ENCODE measurements around the gene ICAM1. TPM values are rescaled to one million over a fixed set of nuclear protein-coding genes. Genes with fewer than 3 reads are reported as not detected.

Gene ICAM1
- polyA plus RNA-seq, 1 of the 3 experiments (the other 2 are of a cell fraction), result 14.5 TPM

DNA sequence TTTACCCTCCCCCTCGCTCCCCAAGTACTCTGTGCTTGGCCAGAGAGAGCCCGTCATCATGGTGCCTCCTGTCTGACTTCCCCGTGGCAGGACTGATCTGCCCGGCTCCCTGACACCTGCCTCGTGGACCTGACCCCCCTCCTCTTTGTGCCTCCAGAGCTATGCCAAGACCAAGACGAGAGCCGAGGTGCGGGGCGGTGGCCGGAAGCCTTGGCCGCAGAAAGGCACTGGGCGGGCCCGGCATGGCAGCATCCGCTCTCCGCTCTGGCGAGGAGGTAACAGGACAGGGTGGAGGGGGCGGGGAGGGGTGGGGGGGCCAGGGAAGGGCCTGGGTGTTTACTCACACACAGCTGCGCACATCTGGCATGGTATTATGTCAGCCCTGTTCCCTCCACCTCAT lies 14.4 kb upstream of the ICAM1 start:
- 97% methylated on average over 18 of the region's 18 CpGs for WGBS (ENCODE audit: low lambda C conversion rate)
- Histone ChIP-seq H3K4me3 (ENCODE audit: low read depth in 2 of 2, low read length in 1 of 2) (no peak overlapping the region), H3K79me2 (ENCODE audit: insufficient read depth) (peaks cover 21% of the 10 kb centered on the region), H3K9me3 (no peaks in the 10 kb centered on the region), H3F3A (replicated peaks; ENCODE audit: insufficient read depth) (peaks cover 10% of the 10 kb centered on the region), H2AFZ (ENCODE audit: low read depth) (no peak overlapping the region), H3K36me3 (replicated peaks in 1 of 2; ENCODE audit: control insufficient read depth in 1 of 2, insufficient read depth in 2 of 2, low read length in 1 of 2) (peaks cover 6 to 23% of the 10 kb centered on the region in 2 experiments), H3K4me1 (ENCODE audit: control insufficient read depth in 1 of 2, insufficient read depth in 2 of 2, low read depth in 1 of 2, low read length in 1 of 2) (peaks cover 0 to 5% of the 10 kb centered on the region in 2 experiments; a peak in 1 of 4 replicates), H3K9ac (no peak overlapping the region), H3K27me3 (ENCODE audit: insufficient read depth) (no peaks in the 10 kb centered on the region), H3K4me2 (no peak overlapping the region), H3K9me2 (no peaks in the 10 kb centered on the region), H3K27ac (ENCODE audit: low read depth in 2 of 2, low read length in 1 of 2) (no peak overlapping the region), H4K20me1 (ENCODE audit: insufficient read depth) (no peaks in the 10 kb centered on the region)
- no peak for DNase-seq
- CTCF ChIA-PET, result interaction anchor here (6.1 to 17.2 kb wide), 2 partner anchors 13 to 127 kb away, joined by 81 to 596 read pairs; partner anchors contain the start of genes ICAM1 and TYK2
- TF ChIP-seq, protein P1, sequence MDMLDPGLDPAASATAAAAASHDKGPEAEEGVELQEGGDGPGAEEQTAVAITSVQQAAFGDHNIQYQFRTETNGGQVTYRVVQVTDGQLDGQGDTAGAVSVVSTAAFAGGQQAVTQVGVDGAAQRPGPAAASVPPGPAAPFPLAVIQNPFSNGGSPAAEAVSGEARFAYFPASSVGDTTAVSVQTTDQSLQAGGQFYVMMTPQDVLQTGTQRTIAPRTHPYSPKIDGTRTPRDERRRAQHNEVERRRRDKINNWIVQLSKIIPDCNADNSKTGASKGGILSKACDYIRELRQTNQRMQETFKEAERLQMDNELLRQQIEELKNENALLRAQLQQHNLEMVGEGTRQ (IDR thresholded peaks at IDR 0.05; ENCODE audit: borderline replicate concordance, low read depth, low read length), result no peak
- TF ChIP-seq TCF12 (IDR thresholded peaks at IDR 0.05), result no peak
- no peak for TF ChIP-seq SMC3 (IDR thresholded peaks at IDR 0.05; ENCODE audit: low read depth, low read length)
- TF ChIP-seq RAD21 (IDR thresholded peaks at IDR 0.05; ENCODE audit: low read length), result no peak
- TF ChIP-seq ZBTB33 (IDR thresholded peaks at IDR 0.05; ENCODE audit: borderline replicate concordance, low read depth), result no peak
- TF ChIP-seq, protein P2, sequence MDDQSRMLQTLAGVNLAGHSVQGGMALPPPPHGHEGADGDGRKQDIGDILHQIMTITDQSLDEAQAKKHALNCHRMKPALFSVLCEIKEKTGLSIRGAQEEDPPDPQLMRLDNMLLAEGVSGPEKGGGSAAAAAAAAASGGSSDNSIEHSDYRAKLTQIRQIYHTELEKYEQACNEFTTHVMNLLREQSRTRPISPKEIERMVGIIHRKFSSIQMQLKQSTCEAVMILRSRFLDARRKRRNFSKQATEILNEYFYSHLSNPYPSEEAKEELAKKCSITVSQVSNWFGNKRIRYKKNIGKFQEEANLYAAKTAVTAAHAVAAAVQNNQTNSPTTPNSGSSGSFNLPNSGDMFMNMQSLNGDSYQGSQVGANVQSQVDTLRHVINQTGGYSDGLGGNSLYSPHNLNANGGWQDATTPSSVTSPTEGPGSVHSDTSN (IDR thresholded peaks at IDR 0.05), result no peak
- no peak for TF ChIP-seq SIN3A (IDR thresholded peaks at IDR 0.05; ENCODE audit: borderline replicate concordance, low read depth, low read length)
- TF ChIP-seq GATA2 (CRISPR knock-in tag; IDR thresholded peaks at IDR 0.05), result no peak
- TF ChIP-seq EP300 (IDR thresholded peaks at IDR 0.05; ENCODE audit: borderline replicate concordance in 1 of 2, low read depth in 1 of 2, low read length in 1 of 2), result no peak
- POLR2A ChIA-PET, result interaction anchor here (0.6 kb wide), 1 partner anchor 62 kb away, joined by 3 read pairs; the partner anchor contains the start of gene DNMT1

DNA sequence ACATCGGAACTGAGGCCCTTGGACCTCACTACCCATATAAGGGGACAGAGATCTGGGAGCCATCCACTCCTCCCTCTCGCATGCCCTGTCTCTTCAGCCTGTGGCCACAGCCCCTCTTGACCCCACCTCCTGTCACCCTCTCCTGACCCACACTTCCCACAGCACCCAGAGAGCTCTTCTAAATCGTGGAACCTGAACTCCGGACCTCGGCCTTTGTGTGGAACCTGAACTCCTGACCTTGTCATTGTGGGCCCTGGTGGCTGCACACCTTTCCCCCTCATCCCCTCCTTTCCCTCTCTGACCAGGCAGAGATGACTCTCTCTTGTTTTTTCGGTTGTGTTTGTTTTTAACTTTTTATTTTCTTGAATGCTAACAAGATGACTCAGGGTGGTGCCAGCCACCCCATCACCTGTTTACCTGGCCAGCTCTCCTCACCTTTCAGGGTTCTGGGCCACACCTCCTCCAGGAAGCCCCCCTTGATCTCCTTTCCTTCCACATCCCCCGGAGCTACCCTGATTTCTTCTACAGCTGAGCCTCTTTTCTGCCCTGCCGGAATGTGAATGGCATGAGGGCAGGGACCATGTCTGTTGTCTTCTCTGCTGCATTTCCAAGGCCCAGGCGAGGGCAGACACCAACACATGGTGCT lies 13.8 kb upstream of the ICAM1 start:
- POLR2A ChIA-PET, result interaction anchor here (0.6 kb wide), 1 partner anchor 62 kb away, joined by 3 read pairs; the partner anchor contains the start of gene DNMT1
- Histone ChIP-seq H3K9me3 (no peaks in the 10 kb centered on the region), H3K79me2 (ENCODE audit: insufficient read depth) (peaks cover 21% of the 10 kb centered on the region), H3K4me1 (ENCODE audit: control insufficient read depth in 1 of 2, insufficient read depth in 2 of 2, low read depth in 1 of 2, low read length in 1 of 2) (peaks cover 0 to 5% of the 10 kb centered on the region in 2 experiments; a peak in 1 of 4 replicates), H3K9ac (no peak overlapping the region), H3K4me2 (no peak overlapping the region), H3F3A (replicated peaks; ENCODE audit: insufficient read depth) (peaks cover 10% of the 10 kb centered on the region), H2AFZ (ENCODE audit: low read depth) (no peak overlapping the region), H3K9me2 (no peaks in the 10 kb centered on the region), H3K4me3 (ENCODE audit: low read depth in 2 of 2, low read length in 1 of 2) (no peak overlapping the region), H4K20me1 (ENCODE audit: insufficient read depth) (no peaks in the 10 kb centered on the region), H3K27me3 (ENCODE audit: insufficient read depth) (no peaks in the 10 kb centered on the region), H3K36me3 (replicated peaks in 1 of 2; ENCODE audit: control insufficient read depth in 1 of 2, insufficient read depth in 2 of 2, low read length in 1 of 2) (peaks cover 6 to 23% of the 10 kb centered on the region in 2 experiments), H3K27ac (ENCODE audit: low read depth in 2 of 2, low read length in 1 of 2) (no peak overlapping the region)
- CTCF ChIA-PET, result interaction anchor here (6.1 to 17.2 kb wide), 2 partner anchors 12 to 126 kb away, joined by 81 to 596 read pairs; partner anchors contain the start of genes ICAM1 and TYK2
- WGBS (ENCODE audit: low lambda C conversion rate), result 85% methylated on average over 9 of the region's 9 CpGs
- DNase-seq, result no peak
- TF ChIP-seq FOXJ3 (CRISPR knock-in tag; IDR thresholded peaks at IDR 0.05) (no peak), SMC3 (IDR thresholded peaks at IDR 0.05; ENCODE audit: low read depth, low read length) (no peak), RXRA (IDR thresholded peaks at IDR 0.05; ENCODE audit: borderline replicate concordance, low read depth) (no peak), YY1 (IDR thresholded peaks at IDR 0.05; ENCODE audit: low read depth) (no peak), RCOR1 (IDR thresholded peaks at IDR 0.05; ENCODE audit: low read length) (no peak), POLR2AphosphoS5 (IDR thresholded peaks at IDR 0.05; ENCODE audit: low read depth, low read length) (no peak), TAF1 (IDR thresholded peaks at IDR 0.05; ENCODE audit: borderline replicate concordance, low read depth, low read length) (no peak)
